Measurements from ENCODE around the gene GBA3. TPM values are rescaled to one million over a fixed set of nuclear protein-coding genes. Genes with fewer than 3 reads are reported as not detected.
A peak's percentile ranks its signal among the peaks of the same experiment; 100 is the strongest.

The GBA3 gene
- total RNA-seq, 2 experiments from 2014 or later = not detected

DNA sequence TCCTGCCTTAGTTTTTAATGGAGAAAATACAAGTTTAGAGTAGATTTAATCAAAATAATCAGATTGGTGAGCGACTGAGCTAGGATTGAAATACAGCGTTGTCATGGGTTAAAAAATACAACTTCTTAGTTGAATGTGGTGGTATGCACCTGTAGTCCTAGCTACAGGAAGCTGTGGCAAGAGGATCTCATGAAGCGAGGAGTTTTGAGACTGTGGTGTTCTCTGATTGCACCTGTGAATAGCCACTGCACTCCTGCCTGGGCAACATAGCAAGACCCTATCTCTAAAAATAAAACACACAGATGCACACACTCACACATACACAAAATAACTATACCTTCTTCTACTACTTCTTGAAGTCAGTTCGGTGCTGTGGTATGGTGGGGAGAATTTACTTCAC lies 19.8 kb upstream of the GBA3 start:
- Mint-ChIP-seq H3K36me3 (ENCODE audit: low read depth) (no peaks in the 10 kb centered on the region), H3K27me3 (ENCODE audit: low read depth) (no peaks in the 10 kb centered on the region), H3K27ac (peak overlapping the region; percentile 51), H3K9me3 (no peaks in the 10 kb centered on the region), H3K4me3 (no peak overlapping the region), H3K4me1 (ENCODE audit: low read depth) (peaks cover 80% of the 10 kb centered on the region)
- intact Hi-C loops (cut with micrococcal nuclease) = loop anchor here (5.0 to 10.0 kb wide), 5 partner anchors 66 to 788 kb away; partner anchors contain the start of gene ADGRA3
- no peak for DNase-seq
- CTCF ChIA-PET = interaction anchor here (0.9 to 1.3 kb wide), 3 partner anchors 9 to 17 kb away, joined by 3 to 4 read pairs (median 3); no protein-coding TSS in a partner anchor

DNA sequence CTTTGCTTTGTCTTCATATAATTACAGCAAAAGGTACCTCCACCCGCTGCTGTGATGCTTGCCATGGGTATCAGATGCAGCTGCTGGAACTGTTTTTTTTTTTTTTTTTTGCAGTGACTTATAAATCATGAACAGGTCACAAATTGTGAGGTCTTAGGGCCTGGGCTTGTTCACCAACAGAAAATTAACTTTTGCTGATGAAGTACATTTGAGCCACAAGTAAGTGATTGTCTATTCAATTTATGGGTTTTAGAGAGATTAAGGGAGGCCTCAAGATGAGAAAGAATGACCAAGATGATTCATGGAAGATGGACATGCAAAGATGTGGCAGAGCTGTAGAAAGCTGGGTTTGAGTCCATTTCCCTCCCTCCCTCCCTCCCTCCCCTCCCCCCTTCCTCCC lies 18.0 kb upstream of the GBA3 start:
- no peaks in the 10 kb centered on the region for H3K27me3 Mint-ChIP-seq (ENCODE audit: low read depth)
- CTCF ChIA-PET = no interaction called here
- H3K27ac Mint-ChIP-seq = no peak overlapping the region
- no peaks in the 10 kb centered on the region for H3K36me3 Mint-ChIP-seq (ENCODE audit: low read depth)
- DNase-seq = no peak
- H3K4me3 Mint-ChIP-seq = no peak overlapping the region
- H3K9me3 Mint-ChIP-seq = no peaks in the 10 kb centered on the region
- intact Hi-C loops (cut with micrococcal nuclease) = loop anchor here (2.0 to 10.0 kb wide), 7 partner anchors 14 to 790 kb away; partner anchors contain the start of gene ADGRA3
- peaks cover 75% of the 10 kb centered on the region for H3K4me1 Mint-ChIP-seq (ENCODE audit: low read depth)

GRCh38 chr4:22676063-22676462 lies 16.7 kb upstream of the GBA3 start:
- no peaks in the 10 kb centered on the region for H3K27me3 Mint-ChIP-seq (ENCODE audit: low read depth)
- no peaks in the 10 kb centered on the region for H3K9me3 Mint-ChIP-seq
- DNase-seq = no peak
- no peak overlapping the region for H3K27ac Mint-ChIP-seq
- H3K4me1 Mint-ChIP-seq (ENCODE audit: low read depth) = peaks cover 75% of the 10 kb centered on the region
- intact Hi-C loops (cut with micrococcal nuclease) = loop anchor here (5.0 to 10.0 kb wide), 3 partner anchors 44 to 791 kb away; no protein-coding TSS in a partner anchor
- H3K4me3 Mint-ChIP-seq = no peak overlapping the region
- CTCF ChIA-PET = interaction anchor here (1.6 to 2.6 kb wide), 2 partner anchors 14 to 287 kb away, joined by 5 to 8 read pairs; no protein-coding TSS in a partner anchor
- H3K36me3 Mint-ChIP-seq (ENCODE audit: low read depth) = no peaks in the 10 kb centered on the region

DNA sequence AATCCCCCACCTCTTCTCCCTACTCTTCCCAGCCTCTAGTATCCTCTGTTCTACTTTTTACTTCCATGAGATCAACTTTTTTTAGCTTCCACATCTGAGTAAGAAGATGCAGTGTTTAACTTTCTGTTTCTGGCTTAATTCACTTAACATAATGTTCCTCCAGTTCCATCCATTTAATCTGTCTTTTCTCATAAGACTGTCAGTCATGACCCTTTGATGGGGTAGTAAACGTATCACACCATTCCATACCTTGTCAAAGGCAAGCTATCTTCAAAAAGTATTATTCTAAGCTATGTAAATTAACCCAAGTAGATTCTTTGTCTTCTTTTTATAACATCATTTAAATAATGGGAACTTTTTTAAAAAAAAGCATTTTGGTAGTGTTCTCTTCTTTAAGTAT lies 15.0 kb upstream of the GBA3 start:
- CTCF ChIA-PET = interaction anchor here (1.6 to 2.6 kb wide), 2 partner anchors 12 to 288 kb away, joined by 5 to 8 read pairs; no protein-coding TSS in a partner anchor
- no peak overlapping the region for H3K4me3 Mint-ChIP-seq
- H3K4me1 Mint-ChIP-seq (ENCODE audit: low read depth) = peaks cover 60% of the 10 kb centered on the region
- no peak for DNase-seq
- no peak overlapping the region for H3K27ac Mint-ChIP-seq
- intact Hi-C loops (cut with micrococcal nuclease) = loop anchor here (5.0 to 10.0 kb wide), 3 partner anchors 45 to 793 kb away; no protein-coding TSS in a partner anchor
- no peaks in the 10 kb centered on the region for H3K36me3 Mint-ChIP-seq (ENCODE audit: low read depth)
- H3K9me3 Mint-ChIP-seq = no peaks in the 10 kb centered on the region
- no peaks in the 10 kb centered on the region for H3K27me3 Mint-ChIP-seq (ENCODE audit: low read depth)

GRCh38 chr4:22678940-22679854 lies 13.5 kb upstream of the GBA3 start:
- Mint-ChIP-seq H3K27me3 (ENCODE audit: low read depth) (no peaks in the 10 kb centered on the region), H3K9me3 (no peaks in the 10 kb centered on the region), H3K27ac (no peak overlapping the region), H3K36me3 (ENCODE audit: low read depth) (no peaks in the 10 kb centered on the region), H3K4me3 (no peak overlapping the region), H3K4me1 (ENCODE audit: low read depth) (peaks cover 51% of the 10 kb centered on the region)
- intact Hi-C loops (cut with micrococcal nuclease) = loop anchor here (5.0 to 10.0 kb wide), 3 partner anchors 47 to 794 kb away; no protein-coding TSS in a partner anchor
- CTCF ChIA-PET = interaction anchor here (0.6 to 2.9 kb wide), 2 partner anchors 11 to 16 kb away, joined by 4 to 8 read pairs; no protein-coding TSS in a partner anchor
- no peak for DNase-seq

GRCh38 chr4:22680065-22680642 lies 12.6 kb upstream of the GBA3 start:
- no peak overlapping the region for H3K4me3 Mint-ChIP-seq

DNA sequence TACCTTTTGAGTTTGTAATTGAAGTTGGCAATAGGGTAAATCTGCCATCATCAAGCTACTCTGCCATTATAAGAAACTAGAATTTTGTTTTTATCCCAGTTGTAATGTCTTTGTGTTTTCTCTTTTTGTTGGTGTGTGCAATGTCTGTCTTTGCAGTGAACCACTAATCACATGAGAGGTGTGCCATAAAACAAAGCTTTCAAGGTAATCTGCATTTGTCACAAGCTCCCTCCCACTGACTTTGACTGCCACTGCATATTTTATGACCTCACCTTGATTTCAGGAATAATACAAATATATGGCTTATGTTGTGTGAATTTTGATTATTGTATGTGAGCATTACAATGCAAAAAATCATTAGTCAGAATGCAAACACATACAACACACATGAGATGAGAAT lies 9.0 kb upstream of the GBA3 start:
- Mint-ChIP-seq H3K4me3 (no peak overlapping the region), H3K36me3 (ENCODE audit: low read depth) (no peaks in the 10 kb centered on the region), H3K27ac (no peak overlapping the region), H3K4me1 (ENCODE audit: low read depth) (peaks cover 25% of the 10 kb centered on the region), H3K27me3 (ENCODE audit: low read depth) (no peaks in the 10 kb centered on the region), H3K9me3 (no peaks in the 10 kb centered on the region)
- CTCF ChIA-PET = interaction anchor here (0.7 kb wide), 1 partner anchor 44 kb away, joined by 3 read pairs; no protein-coding TSS in a partner anchor
- intact Hi-C loops (cut with micrococcal nuclease) = no loop called here
- no peak for DNase-seq

More at GRCh38 chr4:22680065-22680642, 12.6 kb upstream of the GBA3 start:
- intact Hi-C loops (cut with micrococcal nuclease) = loop anchor here (1.0 kb wide), 1 partner anchor 9 kb away; no protein-coding TSS in a partner anchor
- CTCF ChIA-PET = interaction anchor here (0.9 to 2.9 kb wide), 2 partner anchors 10 to 271 kb away, joined by 4 to 8 read pairs; no protein-coding TSS in a partner anchor
- no peak for DNase-seq
- H3K27ac Mint-ChIP-seq = no peak overlapping the region
- H3K27me3 Mint-ChIP-seq (ENCODE audit: low read depth) = no peaks in the 10 kb centered on the region
- H3K36me3 Mint-ChIP-seq (ENCODE audit: low read depth) = no peaks in the 10 kb centered on the region
- H3K9me3 Mint-ChIP-seq = no peaks in the 10 kb centered on the region
- peaks cover 42% of the 10 kb centered on the region for H3K4me1 Mint-ChIP-seq (ENCODE audit: low read depth)

DNA sequence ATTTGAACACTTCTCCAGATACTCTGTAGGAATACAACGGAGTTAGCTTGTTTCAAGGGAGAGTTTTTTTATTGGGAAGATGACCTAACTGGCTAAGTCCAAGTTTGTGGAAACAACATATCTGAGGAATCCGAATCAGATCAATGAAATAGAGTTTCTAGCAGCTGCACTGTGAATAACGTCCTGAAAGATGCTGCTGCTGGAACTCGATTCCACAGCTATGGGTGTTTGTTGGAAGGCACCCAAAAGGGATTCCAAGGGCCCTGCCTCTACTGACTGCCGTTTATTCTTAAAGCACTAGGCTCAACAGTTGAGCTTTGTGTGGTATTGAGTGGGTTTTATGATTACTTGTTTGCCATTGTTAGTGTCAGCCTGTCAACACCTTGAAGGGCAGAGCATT lies 6.6 kb upstream of the GBA3 start:
- peaks cover 19% of the 10 kb centered on the region for H3K4me1 Mint-ChIP-seq (ENCODE audit: low read depth)
- H3K4me3 Mint-ChIP-seq = no peak overlapping the region
- CTCF ChIA-PET = interaction anchor here (0.6 kb wide), 1 partner anchor 13 kb away, joined by 4 read pairs; no protein-coding TSS in a partner anchor
- H3K27ac Mint-ChIP-seq = no peak overlapping the region
- intact Hi-C loops (cut with micrococcal nuclease) = no loop called here
- DNase-seq = no peak
- no peaks in the 10 kb centered on the region for H3K9me3 Mint-ChIP-seq
- H3K27me3 Mint-ChIP-seq (ENCODE audit: low read depth) = no peaks in the 10 kb centered on the region
- H3K36me3 Mint-ChIP-seq (ENCODE audit: low read depth) = no peaks in the 10 kb centered on the region

DNA sequence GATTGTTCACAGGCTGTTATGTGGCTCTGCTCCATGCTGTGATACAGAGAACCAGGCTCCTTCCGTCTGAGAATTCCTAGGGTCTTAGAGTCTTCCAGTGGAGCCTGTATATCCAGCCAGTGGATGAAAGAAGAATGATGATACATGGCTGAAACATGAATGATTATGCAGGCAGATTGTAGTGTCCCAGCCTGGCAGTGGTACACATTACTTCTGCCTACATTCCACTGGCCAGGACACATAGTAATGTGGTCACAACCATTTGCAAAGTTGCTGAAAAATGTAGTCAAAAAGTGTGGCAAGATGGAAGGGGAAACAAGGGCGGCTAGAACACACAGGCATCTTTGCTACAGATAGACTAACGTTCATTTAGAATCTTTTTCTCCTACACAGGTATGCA lies 4.5 kb upstream of the GBA3 start:
- Mint-ChIP-seq H3K4me3 (no peak overlapping the region), H3K36me3 (ENCODE audit: low read depth) (no peaks in the 10 kb centered on the region), H3K27me3 (ENCODE audit: low read depth) (no peaks in the 10 kb centered on the region), H3K9me3 (no peaks in the 10 kb centered on the region), H3K27ac (no peak overlapping the region), H3K4me1 (ENCODE audit: low read depth) (peaks cover 19% of the 10 kb centered on the region)
- no peak for DNase-seq
- intact Hi-C loops (cut with micrococcal nuclease) = loop anchor here (2.0 kb wide), 1 partner anchor 13 kb away; no protein-coding TSS in a partner anchor
- CTCF ChIA-PET = interaction anchor here (0.6 to 0.9 kb wide), 4 partner anchors 214 to 1859 kb away, joined by 3 to 4 read pairs (median 4); no protein-coding TSS in a partner anchor

DNA sequence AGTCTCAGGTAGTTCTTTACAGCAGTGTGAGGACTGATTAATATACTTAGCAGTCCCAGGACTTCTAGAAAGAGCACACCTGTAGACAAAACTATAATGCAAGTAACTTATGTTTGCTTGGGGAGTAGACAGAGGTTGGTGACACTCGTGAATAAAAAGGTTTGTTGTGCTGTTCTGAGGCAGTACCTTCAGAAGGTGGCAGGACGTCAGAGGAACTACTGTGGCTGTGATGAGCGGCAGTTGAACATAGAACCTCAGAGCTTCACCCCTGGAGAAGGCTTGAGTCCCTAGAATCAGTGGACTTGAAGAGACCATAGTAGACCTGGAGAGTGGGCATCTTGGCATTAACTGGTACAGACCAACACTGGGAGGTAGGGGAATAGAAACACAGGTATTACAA lies 3.3 kb upstream of the GBA3 start:
- Mint-ChIP-seq H3K4me3 (no peak overlapping the region), H3K36me3 (ENCODE audit: low read depth) (no peaks in the 10 kb centered on the region), H3K4me1 (ENCODE audit: low read depth) (peaks cover 19% of the 10 kb centered on the region), H3K27ac (no peak overlapping the region), H3K27me3 (ENCODE audit: low read depth) (no peaks in the 10 kb centered on the region), H3K9me3 (no peaks in the 10 kb centered on the region)
- intact Hi-C loops (cut with micrococcal nuclease) = loop anchor here (2.0 kb wide), 1 partner anchor 15 kb away; no protein-coding TSS in a partner anchor
- DNase-seq = no peak
- CTCF ChIA-PET = interaction anchor here (0.6 to 1.4 kb wide), 4 partner anchors 9 to 303 kb away, joined by 4 to 8 read pairs (median 4); no protein-coding TSS in a partner anchor

DNA sequence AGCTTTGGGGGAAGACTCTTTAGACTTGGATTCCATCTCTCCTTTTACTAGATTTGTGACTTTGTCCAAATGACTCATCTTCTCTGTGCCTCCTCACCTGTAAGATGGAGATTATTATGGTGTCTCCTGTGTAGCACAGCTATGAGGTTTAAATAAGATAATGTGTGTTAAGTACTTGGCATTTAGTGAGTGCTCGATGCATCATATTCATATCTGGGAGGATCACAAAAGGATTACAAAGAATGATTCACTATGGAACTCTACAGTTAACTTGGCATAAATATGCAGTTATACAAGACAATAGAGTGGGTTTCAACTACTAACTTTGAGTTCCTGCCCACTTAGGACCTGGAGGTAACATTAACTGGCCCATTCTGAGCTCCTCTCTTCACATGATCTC lies 2.3 kb downstream of the GBA3 start:
- CTCF ChIA-PET = interaction anchor here (1.4 kb wide), 1 partner anchor 285 kb away, joined by 3 read pairs; no protein-coding TSS in a partner anchor
- intact Hi-C loops (cut with micrococcal nuclease) = no loop called here
- Mint-ChIP-seq H3K36me3 (ENCODE audit: low read depth) (peaks cover 2% of the 10 kb centered on the region), H3K4me1 (ENCODE audit: low read depth) (peaks cover 3% of the 10 kb centered on the region), H3K4me3 (no peak overlapping the region), H3K9me3 (no peaks in the 10 kb centered on the region), H3K27me3 (ENCODE audit: low read depth) (no peaks in the 10 kb centered on the region), H3K27ac (no peak overlapping the region)
- no peak for DNase-seq

DNA sequence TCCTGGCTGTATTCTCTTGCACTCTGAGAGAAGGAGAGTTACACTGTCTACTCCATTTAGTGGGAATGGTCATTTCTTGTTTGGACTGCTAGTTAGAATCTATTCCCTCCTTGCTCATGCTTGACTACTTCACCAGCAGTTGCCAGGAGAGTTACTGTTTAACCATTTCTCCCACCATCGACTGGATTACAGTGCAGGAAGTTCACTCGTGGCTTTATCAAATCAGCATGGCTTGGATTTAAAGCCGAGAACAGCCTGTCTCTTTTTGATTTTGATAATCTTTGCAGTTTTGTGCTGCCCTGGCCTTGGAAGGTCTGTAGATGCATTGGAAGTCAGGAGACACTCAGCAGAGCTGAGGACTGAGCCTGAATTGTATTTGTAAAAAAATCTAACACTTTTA lies 3.2 kb downstream of the GBA3 start:
- H3K27ac Mint-ChIP-seq = no peak overlapping the region
- peaks cover 6% of the 10 kb centered on the region for H3K9me3 Mint-ChIP-seq
- no peak overlapping the region for H3K4me3 Mint-ChIP-seq
- H3K27me3 Mint-ChIP-seq (ENCODE audit: low read depth) = no peaks in the 10 kb centered on the region
- no peak for DNase-seq
- no peaks in the 10 kb centered on the region for H3K4me1 Mint-ChIP-seq (ENCODE audit: low read depth)
- intact Hi-C loops (cut with micrococcal nuclease) = no loop called here
- H3K36me3 Mint-ChIP-seq (ENCODE audit: low read depth) = peaks cover 2% of the 10 kb centered on the region
- CTCF ChIA-PET = no interaction called here

All from activated naive CD4-positive, alpha-beta T cell treated with anti-CD3 and anti-CD28 coated beads for 36 hours (primary cell).